GM12892 (cell line): ENCODE data around the gene ZNF532.

ENCODE experiments used
- POLR2A ChIP-seq: IDR thresholded peaks from 2 replicates; pipeline ENCODE4 v1.6.1; 2011; ENCODE audit warnings: low read depth, low read length, control low read depth
- POLR2AphosphoS5 ChIP-seq: IDR thresholded peaks from 2 replicates; pipeline ENCODE4 v1.6.1; 2011; ENCODE audit warnings: low read depth, low read length, control low read depth

DNA sequence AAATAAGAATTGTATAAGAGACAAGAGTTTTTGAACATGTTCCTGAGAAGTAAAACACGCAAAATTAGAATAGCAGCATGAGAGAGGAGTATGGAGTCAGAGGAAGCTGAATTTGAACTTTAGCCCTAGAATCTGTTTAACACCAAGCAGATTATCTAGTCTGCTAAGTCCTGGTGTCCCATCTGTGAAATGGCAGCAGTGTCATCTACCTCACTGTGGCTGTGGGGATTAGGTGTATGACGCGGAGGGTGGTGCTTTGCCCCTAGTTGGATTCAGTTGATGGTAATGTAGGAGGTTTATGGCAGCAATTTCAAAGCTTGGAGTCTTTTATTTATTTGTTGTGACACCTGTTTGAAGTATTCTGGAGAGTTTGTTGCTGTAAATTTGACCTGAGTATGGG, 79.2 kb downstream of the ZNF532 start:
- TF ChIP-seq POLR2A, result no peak
- TF ChIP-seq POLR2AphosphoS5, result no peak
